ENCODE data around the gene ST6GALNAC2.
"Not testable (repeated sequence)": the region's sequence is repeated elsewhere in the genome, so short reads cannot be mapped to it uniquely, and the experiment has no call there.

ST6GALNAC2 gene

DNA sequence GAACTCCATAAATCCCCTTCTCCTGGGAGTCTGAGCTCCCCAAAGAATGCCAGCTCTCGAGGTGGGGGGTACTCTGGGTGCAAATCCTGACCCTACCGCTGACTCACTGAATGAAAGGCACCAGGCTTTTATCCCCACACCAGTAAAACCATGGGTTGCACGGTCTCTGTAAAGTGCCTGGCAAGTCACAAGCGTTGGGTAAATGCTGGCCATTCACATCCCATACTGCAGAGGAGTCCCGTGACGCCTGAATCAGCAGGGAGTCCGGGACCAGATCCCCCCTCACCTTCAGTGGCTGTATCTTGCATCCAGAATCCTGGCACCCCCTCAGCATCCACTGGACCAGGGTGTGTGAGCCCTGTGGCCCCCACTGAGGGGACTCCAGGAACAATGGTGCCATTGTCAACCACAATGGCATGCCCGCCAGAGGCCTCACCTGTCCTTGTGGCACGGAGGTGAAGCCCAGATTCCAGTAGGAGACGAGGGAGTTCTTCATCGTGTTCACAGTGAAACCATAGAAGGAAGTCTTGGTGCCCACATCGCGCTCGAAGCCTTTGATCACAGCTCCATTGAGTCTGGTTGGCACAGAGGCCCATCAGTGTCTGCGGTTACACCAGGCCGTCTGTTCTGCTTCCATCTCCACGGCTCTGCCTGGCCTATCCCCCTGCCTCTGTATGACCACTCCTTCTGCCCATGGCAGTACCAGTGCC, 13.3 kb downstream of the ST6GALNAC2 start:
- no peak for DNase-seq (ENCODE audit: extremely low read depth in 1 of 2, low read depth in 1 of 2)

DNA sequence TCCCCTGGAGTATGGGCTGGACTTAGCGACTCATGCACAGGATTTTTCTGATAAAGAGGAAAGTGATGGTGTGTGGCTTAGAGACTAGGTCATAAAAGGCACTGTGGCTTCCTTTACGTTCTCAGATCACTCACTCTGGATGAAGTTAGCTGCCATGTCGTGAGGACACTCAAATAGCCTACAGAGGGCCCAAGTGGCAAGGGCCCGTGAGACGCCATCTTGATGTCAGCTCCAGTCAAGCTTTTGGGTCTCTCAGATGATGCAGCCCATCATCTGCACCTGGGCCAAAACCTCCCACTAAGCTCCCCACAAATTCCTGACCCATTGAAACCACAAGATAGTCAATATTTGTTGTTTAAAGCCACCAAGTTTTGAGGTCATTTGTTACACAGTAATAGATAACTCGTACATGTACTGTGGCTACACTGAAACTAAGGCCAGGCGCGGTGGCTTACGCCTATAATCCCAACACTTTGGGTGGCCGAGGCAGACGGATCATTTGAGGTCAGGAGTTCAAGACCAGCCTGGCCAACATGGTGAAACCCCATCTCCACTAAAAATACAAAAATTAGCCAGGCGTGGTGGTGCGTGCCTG, 14.7 kb downstream of the ST6GALNAC2 start:
- no peak for DNase-seq (ENCODE audit: extremely low read depth in 1 of 2, low read depth in 1 of 2)

DNA sequence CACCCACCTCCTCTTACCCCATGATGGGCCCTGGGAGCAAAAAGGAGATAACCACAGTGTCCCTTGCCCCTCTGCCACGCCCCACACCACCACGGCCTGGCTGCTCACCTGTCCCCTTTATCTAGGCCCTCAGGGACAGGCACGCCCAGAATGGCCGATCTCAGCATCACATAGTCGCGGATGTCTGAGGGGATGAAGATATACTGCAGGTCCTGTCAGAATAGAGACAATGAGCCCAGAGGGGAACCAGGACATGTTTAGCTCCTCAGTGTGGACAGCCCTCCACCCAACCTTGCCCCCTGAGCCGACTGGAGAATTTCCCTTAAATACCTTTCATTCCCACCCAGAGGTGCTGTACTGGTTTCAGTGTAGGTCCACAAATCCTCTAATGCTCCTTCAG, 15.2 kb downstream of the ST6GALNAC2 start:
- no peak for DNase-seq (ENCODE audit: extremely low read depth in 1 of 2, low read depth in 1 of 2)

DNA sequence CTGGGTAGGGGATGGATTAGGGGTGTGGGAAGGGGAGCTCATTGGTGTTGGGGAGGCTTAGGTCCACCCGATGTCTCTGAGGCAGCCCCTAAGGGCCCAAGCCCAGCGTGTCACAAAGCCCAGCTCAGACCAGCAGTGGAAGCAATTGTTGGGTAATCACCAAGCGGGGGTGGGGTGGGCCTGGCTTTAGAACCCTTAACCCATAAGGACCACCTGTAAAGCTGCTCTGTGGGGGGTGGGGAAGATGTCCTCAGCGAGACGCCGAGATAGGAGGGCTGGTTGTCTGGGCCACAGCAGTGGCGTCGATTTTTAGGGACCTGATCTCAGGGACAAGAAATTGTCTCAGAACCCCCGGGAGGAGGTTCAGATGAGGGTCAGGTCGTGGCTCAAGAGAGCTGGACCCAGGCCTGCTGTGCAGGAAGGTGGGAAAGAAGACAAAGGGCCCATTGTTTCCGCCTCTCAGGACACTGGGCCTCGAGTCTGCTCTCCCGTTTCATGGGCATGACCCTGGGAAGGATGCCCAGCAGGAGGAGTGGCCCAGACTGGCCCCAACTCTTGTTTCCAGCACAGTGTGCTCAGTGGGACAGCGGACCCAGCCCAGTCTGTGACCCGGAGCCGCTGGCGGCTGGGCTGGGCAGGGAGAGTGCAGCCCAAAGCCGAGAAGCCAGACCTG, 15.9 kb downstream of the ST6GALNAC2 start:
- DNase-seq (ENCODE audit: extremely low read depth in 1 of 2, low read depth in 1 of 2) = no peak

DNA sequence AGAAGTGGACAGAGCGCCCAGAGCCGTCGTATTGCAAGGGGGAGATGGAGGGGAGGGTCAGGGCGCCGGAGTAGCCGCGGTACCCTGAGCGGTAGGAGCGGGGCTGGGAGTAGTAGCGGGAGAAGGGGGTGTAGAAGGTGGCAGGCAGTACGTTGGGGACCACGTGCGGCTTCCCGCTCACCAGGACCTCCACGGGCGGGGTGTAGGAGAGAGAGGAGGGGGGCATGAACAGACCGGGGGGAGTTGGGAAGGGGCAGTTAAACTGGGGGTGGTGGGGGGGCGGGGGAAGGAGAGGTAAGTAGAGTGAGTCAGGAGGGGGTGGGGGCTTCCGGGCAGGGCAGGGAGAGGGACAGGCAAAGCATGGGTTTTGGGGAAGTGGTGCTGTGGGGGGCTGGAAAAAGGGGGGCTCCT, 16.8 kb downstream of the ST6GALNAC2 start:
- DNase-seq (ENCODE audit: extremely low read depth in 1 of 2, low read depth in 1 of 2) = no peak

DNA sequence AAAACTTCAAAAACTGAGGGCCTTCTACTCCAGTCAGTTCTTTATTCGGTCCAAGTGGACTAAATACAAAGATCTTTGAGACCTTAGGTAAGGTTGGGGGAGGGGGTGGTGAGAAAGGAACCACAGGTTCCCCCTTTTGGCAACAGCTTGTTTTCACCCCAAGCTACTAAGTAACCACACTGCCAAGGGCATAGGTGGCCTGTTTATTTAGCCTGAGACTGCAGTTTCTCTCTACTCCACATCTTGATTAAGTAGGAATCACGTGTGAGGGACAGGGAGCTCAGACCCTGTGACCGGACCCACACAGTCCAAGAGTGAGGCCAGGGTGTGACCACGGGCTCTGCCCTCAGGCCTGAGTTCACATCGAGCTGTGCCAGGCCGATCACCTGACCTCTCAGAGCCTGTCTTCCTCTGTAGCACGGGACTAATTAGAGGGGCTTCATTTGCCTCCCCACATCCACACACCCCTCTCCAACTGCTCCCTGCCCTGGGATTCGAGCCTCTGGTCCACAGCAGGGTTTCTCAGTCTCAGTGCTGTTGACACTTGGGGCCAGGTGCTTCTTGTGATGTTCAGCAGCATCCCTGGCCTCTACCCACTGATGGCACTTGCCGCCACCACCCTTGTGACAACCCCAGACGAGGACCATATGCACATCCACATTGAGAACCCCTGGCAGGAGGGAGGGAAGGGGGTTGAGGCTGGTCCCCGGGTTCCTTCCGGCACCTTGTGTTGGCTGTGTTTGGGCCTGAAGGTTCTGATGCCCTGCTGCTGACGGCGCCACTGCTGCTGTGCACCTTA, 17.8 kb downstream of the ST6GALNAC2 start:
- no peak for DNase-seq (ENCODE audit: extremely low read depth in 1 of 2, low read depth in 1 of 2)

DNA sequence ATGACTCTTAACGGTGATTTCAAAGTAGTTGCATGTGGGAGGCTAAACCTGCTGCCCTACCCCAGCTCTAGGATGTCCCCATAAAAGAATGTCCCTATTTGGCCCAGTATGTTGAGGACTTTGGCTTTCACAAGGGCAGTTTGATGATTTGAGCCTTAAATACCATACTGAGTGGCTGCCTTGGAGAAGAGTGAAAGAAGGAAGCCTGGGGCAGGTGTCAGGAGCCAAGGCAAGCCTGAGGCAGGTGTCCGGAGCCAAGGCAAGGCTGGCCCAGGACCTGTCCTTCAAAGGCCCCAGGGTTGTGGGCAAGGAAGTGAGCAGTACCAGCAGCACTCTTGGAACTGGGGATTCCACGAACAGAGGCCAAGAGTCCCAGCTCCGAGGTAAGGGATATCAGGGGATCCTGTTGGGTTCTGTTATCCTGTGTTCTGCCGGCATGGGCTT, 18.6 kb downstream of the ST6GALNAC2 start:
- no peak for DNase-seq (ENCODE audit: extremely low read depth in 1 of 2, low read depth in 1 of 2)

DNA sequence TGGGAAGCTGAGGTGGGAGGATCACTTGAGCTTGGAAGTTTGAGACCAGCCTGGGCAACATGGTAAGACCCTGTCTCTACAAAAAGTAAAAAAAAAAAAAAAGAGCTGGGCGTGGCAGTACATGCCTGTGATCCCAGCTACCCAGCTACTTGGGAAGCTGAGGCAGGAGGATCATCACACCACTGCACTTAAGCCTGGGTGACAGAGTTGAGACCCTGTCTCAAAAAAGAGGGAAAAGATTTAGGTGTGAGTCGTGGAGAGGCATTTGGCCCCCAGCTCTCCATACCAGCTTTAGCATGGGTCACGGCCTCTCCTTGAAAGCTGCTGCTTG, 19.1 kb downstream of the ST6GALNAC2 start:
- DNase-seq (ENCODE audit: extremely low read depth in 1 of 2, low read depth in 1 of 2) = no peak

DNA sequence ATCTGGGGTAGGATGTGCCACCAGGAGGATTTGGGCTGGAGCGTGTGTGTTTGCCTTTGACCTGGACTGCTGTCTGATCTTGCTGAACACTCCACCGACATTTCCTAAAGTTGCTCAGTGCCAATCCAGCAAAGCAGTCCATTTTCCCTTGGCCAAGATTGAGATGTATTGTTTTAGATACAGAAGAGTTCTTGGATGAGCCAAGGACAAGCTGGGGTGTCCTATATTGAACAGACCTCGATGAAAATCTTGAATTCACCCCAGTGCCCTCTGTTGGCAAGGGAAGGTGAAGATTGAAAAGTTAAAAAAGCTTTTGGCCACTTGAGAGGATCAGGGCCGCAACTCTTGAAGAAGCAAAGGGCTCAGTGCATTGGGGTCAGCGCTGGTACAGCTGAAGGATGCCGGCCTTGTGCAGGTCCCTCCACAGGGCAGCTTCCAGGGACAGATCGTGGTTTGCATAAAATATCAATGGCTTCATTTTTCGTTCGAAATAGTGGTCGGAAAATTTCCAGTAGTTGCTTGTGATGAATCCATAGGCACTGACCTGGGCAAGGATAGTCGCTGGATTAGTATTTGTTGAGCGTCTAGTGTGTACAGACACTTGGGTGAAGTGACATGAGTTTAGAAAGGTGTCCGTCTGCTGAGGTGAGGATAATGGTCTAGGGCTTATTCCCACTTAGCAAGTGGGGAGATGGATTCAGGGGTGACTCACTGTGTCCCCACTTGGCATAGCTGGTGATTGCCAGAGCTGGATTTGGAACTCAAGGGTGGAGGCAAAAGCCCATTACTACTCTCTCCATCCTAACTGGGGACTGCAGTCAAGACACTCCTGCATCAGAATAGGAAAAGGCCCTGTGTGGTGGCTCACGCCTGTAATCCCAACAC, 19.7 kb downstream of the ST6GALNAC2 start:
- no peak for DNase-seq (ENCODE audit: extremely low read depth in 1 of 2, low read depth in 1 of 2)

DNA sequence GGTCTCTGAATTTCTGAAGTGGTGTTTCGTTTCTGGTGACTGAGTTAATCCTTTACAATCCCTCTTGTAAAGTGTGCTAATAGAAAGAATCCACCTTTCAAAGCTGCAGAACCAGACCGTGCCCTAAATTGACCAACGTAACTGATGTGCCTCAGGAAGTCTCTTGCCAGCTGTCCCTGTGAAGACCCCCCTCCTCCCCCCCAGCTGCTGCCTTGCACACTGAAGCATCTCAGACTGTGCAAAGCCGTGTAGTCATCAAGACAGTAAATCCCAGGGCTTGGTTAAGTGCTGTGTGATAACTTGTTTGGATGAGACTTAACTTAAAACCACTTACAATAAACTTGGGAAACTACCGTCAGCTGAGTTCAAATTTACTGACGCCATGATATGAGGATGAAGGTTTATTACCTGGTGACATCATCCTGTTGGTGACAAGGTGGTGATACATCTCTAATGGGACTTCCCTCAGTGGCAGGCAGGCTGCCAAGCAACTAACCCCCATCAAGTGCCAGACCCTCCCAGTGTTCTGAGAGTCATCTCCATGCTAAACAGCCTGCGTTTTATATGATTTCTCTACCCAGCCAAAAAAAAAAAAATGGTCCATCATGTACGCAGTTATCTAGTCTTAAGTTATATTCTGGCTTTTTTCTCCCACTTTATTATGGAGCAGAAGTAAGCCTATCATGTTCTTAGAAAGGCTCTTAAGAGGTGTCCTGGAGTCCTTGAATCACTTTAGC, 20.5 kb downstream of the ST6GALNAC2 start:
- not testable (repeated sequence) for DNase-seq (ENCODE audit: extremely low read depth in 1 of 2, low read depth in 1 of 2)

DNA sequence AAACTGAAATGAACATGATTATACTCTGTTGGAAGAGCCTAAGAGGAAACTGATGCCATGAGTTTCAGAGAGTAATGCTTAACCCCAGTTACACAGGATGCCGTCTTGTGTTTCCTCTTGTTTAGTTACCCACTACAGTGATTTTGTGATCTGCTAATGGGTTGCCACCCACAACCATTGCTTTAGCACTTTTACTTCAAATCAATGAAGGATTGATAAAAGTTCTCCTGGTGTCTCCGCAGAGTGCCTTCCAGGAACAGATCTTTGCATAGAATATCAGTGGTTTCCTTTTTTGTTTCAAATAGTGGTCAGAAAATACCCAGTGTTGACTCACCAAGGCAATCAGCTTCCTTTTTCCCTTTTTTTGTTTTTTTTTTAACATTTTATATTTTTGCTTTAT, 22.3 kb downstream of the ST6GALNAC2 start:
- not testable (repeated sequence) for DNase-seq (ENCODE audit: extremely low read depth in 1 of 2, low read depth in 1 of 2)

DNA sequence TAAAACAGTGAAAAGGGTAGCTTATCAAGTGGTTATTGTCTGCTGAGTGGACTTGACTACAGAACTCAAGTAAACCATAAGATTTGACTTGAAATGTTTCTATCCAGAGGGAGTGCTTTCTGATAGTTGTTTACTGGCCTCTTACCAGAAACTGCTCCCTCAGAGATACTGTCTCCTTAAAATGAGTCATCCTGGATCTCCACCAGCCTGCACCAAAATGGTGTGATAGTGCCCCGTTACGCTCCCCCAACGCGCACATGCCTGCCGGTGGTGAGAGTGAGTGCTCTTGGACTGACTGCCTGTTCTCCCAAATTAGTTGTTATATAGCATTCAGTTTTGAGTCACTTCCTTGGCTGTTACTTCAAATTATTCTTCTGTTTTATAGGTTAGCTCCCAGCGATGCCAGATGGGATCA, 22.9 kb downstream of the ST6GALNAC2 start:
- DNase-seq (ENCODE audit: extremely low read depth in 1 of 2, low read depth in 1 of 2) = no peak

DNA sequence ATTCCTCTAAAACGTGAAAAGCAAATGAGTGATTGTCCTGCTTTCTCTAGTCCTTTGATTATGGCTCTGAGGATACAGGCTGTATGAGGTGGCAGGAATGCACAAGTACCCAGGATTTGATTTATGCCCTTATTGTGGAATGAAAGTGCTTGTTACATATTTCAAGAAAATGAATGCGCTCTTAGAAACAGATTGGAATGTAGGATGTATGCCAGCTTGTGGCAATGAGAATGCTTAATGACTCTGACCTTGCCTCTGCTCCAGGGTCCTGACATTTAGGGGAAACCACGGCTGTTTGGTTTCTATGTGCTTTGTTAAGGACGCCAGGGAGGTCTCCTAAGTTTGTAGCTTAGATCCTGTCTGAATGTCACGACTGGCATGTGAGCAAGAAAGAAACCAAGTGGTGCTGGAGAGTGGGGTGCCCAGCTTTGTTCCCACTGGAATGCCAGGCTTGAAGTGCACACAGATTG, 23.8 kb downstream of the ST6GALNAC2 start:
- no peak for DNase-seq (ENCODE audit: extremely low read depth in 1 of 2, low read depth in 1 of 2)

DNA sequence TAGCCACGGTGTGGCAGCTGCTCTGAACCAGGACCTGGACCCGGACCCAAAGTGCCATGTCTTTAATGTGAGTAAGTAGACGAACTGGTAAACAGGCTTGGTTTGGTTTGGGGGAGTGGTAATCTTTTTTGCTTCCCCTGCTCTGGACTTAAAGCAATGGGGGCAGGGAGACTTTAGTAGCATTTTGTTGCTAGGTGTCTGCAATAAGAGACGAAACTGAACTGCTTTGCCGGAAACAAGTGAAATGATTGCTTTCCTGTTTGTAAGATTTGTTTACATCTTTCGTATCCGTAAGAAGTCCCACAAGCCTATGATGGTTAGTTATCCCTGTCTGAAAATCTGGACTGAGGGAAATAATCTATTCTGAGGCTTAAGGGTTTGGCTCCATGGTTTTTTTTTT, 24.3 kb downstream of the ST6GALNAC2 start:
- DNase-seq (ENCODE audit: extremely low read depth in 1 of 2, low read depth in 1 of 2) = no peak

DNA sequence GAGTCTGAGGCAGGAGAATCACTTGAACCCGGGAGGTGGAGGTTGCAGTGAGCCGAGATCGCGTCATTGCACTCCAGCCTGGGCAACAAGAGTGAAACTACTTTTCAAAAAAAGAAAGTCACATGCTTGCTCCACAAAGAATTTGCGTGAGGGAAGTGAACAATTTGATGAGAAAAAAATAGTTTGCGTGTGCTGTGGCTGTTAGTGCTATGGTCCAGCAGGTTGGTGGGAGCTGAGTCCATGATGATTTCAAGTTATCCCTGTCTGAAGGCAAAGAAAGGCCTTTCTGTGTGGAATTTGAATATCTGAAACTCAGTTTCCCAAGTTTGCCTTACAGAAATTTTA, 24.8 kb downstream of the ST6GALNAC2 start:
- DNase-seq (ENCODE audit: extremely low read depth in 1 of 2, low read depth in 1 of 2) = no peak

DNA sequence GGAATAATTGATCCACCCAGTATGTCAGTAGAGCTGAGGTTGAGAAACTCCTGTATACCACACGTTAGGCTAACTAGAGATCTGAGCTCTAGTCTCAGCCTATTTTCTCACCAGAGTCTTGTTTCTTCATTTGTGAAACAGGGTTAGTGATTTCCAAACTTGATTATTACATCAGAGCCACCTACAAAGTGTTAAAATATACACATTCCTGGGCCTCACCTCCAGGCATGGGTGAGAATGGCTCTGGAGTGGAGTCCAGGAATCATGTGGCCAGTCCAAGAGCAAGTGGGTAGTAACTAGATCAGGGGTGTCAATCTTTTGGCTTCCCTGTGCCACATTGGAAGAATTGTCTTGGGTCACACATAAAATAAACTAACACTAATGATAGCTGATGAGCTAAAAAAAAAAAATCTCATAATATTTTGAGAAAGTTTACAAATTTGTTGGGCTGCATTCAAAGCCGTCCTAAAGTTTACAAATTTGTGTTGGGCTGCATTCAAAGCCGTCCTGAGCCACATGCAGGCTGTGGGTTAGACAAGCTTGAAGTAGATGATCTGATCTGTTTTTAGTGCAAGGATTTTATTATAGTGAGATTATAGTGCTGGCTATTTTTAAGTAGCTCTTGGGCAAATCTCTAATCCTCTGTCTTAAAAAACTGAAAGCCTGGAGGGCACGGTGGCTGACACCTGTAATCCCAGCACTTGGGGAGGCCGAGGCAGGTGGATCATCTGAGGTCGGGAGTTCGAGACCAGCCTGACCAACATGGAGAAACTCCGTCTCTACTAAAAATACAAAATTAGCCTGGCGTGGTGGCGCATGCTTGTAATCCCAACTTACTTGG, 25.4 kb downstream of the ST6GALNAC2 start:
- no peak for DNase-seq (ENCODE audit: extremely low read depth in 1 of 2, low read depth in 1 of 2)

DNA sequence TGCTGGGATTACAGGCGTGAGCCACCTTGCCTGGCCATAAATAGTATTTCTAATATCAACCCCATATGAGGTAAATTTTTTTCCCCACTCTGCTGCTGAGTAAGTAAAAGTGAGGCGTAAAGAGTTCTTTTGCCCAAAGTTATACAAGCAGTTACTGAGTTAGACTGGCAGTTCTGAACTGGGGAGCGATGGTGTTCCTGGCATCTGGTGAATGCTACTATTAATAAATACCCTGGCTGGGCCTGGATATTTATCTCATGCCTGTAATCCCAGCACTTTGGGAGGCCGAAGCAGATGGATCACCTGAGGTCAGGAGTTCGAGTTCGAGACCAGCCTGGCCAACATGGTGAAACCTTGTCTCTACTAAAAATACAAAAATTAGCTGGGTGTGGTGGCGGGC, 26.2 kb downstream of the ST6GALNAC2 start:
- not testable (repeated sequence) for DNase-seq (ENCODE audit: extremely low read depth in 1 of 2, low read depth in 1 of 2)

DNA sequence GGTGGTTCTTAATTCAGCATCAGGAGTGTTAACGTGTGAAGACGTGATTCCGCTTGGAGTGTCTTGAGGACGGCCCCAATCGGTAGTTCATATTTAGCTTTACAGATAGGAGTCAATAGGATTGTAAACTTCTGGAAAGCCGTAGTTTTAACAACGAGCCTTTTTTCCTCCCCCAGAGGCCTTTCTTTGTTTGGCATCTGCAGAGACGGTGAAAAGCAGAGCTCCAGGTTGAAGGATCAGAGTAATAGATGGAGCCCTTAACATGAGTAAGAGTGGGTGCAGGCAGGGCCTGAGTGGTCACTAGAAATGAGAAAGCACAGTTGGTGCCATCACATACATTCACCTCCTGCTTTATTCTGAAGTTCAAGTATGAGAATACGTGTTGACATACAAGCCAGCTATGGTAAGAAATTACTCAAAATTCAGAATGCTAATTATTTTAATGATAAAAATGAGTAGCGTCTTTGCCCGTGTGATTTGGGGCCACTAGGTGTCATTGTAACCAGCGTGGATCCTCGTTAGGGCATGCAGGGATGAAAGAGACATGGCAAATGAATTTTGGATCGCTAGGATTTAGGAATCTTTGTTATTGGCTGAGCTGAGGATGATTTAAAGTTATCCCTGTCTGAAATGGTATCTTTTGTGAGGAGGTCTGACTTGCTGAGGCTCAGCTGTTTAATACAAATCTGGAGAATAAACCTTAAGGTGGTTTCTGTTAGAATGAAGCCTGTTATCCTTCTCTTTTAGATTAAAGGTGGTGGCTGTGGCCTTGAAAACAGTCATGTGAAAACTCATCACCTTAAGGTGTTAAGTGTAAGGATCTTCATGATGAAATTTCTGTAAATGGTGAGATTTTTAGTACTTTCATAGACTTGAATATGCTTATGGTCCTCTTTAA, 27.2 kb downstream of the ST6GALNAC2 start:
- no peak for DNase-seq (ENCODE audit: extremely low read depth in 1 of 2, low read depth in 1 of 2)
